ENCODE data around the gene CD180. TPM values are rescaled to one million over a fixed set of nuclear protein-coding genes. Genes with fewer than 3 reads are reported as not detected.
A peak's percentile ranks its signal among the peaks of the same experiment; 100 is the strongest.

CD180 gene
- total and polyA plus RNA-seq, 9 of the 15 experiments (the other 6 are each of a cell fraction or from before 2014, with no cell fraction given) = 0.01 to 0.07 TPM; not detected in 7

GRCh38 chr5:67142816-67143215 is 53.8 kb downstream of the CD180 start:
- Histone ChIP-seq H3K4me3 (no peak overlapping the region), H3K9me1 (ENCODE audit: control insufficient read depth, insufficient read depth, low read length) (no peaks in the 10 kb centered on the region), H3K4me1 (replicated peaks in 1 of 2; ENCODE audit: control insufficient read depth in 2 of 2, insufficient read depth in 2 of 2, low read length in 2 of 2) (peaks cover 0 to 3% of the 10 kb centered on the region in 2 experiments; a peak in 1 of 5 replicates), H2AFZ (ENCODE audit: low read depth, low read length) (no peak overlapping the region), H3K79me2 (ENCODE audit: control insufficient read depth, insufficient read depth, low read length) (no peaks in the 10 kb centered on the region), H3K4me2 (ENCODE audit: insufficient read depth, low read length) (no peak overlapping the region), H4K20me1 (replicated peaks; ENCODE audit: control insufficient read depth, insufficient read depth, low read length) (no peaks in the 10 kb centered on the region), H3K27ac (ENCODE audit: extremely low read depth, low read depth, low read length) (no peak overlapping the region), H3K27me3 (ENCODE audit: control insufficient read depth in 2 of 2, insufficient read depth in 2 of 2, low read length in 2 of 2) (no peaks in the 10 kb centered on the region), H3K9me3 (replicated peaks; ENCODE audit: control insufficient read depth, insufficient read depth, low read depth, low read length) (no peaks in the 10 kb centered on the region), H3K36me3 (ENCODE audit: control insufficient read depth, insufficient read depth, low read length) (peaks cover 31% of the 10 kb centered on the region; the same call in 2 of the 3 replicates), H3K9ac (ENCODE audit: insufficient read depth in 1 of 2, low read depth in 2 of 2, low read length in 2 of 2) (no peak overlapping the region)
- ATAC-seq (no peak), DNase-seq (ENCODE audit: extremely low read depth in 1 of 4, low spot score in 3 of 4) (no peak), FAIRE-seq (no peak)
- in situ Hi-C loops (cut with MboI) (loop anchor here (10.0 kb wide), 1 partner anchor 148 kb away; no protein-coding TSS in a partner anchor), intact Hi-C loops (cut with micrococcal nuclease) (no loop called here)
- WGBS (ENCODE audit: insufficient coverage, low coverage, missing lambda C conversion rate) = 80% methylated on average over 8 of the region's 8 CpGs
- CTCF ChIA-PET (ENCODE audit: low intra/inter-chr PET ratio) = no interaction called here
- no TSS peak for BruUV-seq (replicated peaks)
- POLR2A ChIA-PET = interaction anchor here (1.0 to 1.2 kb wide), 2 partner anchors 13 to 37 kb away, joined by 4 to 5 read pairs; no protein-coding TSS in a partner anchor
- TF ChIP-seq ZNF717 (CRISPR knock-in tag; IDR thresholded peaks at IDR 0.05) (no peak), NFIC (IDR thresholded peaks at IDR 0.05) (peak; percentile 53)

- Histone ChIP-seq H4K20me1 (replicated peaks; ENCODE audit: control insufficient read depth, insufficient read depth, low read length) (no peaks in the 10 kb centered on the region), H3K9me3 (replicated peaks; ENCODE audit: control insufficient read depth, insufficient read depth, low read depth, low read length) (no peaks in the 10 kb centered on the region), H3K79me2 (ENCODE audit: control insufficient read depth, insufficient read depth, low read length) (no peaks in the 10 kb centered on the region), H3K4me3 (no peak overlapping the region), H3K9ac (ENCODE audit: insufficient read depth in 1 of 2, low read depth in 2 of 2, low read length in 2 of 2) (no peak overlapping the region), H3K4me2 (ENCODE audit: insufficient read depth, low read length) (no peak overlapping the region), H3K36me3 (ENCODE audit: control insufficient read depth, insufficient read depth, low read length) (peaks cover 31% of the 10 kb centered on the region; the same call in 2 of the 3 replicates), H3K4me1 (replicated peaks in 1 of 2; ENCODE audit: control insufficient read depth in 2 of 2, insufficient read depth in 2 of 2, low read length in 2 of 2) (peaks cover 0 to 3% of the 10 kb centered on the region in 2 experiments; a peak in 1 of 5 replicates), H3K27ac (ENCODE audit: extremely low read depth, low read depth, low read length) (no peak overlapping the region), H3K9me1 (ENCODE audit: control insufficient read depth, insufficient read depth, low read length) (no peaks in the 10 kb centered on the region), H3K27me3 (ENCODE audit: control insufficient read depth in 2 of 2, insufficient read depth in 2 of 2, low read length in 2 of 2) (no peaks in the 10 kb centered on the region), H2AFZ (ENCODE audit: low read depth, low read length) (no peak overlapping the region)
- ChIA-PET POLR2A (no interaction called here), CTCF (ENCODE audit: low intra/inter-chr PET ratio) (no interaction called here)
- no peak for DNase-seq (ENCODE audit: extremely low read depth in 1 of 4, low spot score in 3 of 4)
- no peak for FAIRE-seq
- no TSS peak for BruUV-seq (replicated peaks)
- intact Hi-C loops (cut with micrococcal nuclease) (no loop called here), in situ Hi-C loops (cut with MboI) (loop anchor here (10.0 kb wide), 1 partner anchor 147 kb away; no protein-coding TSS in a partner anchor)
- no peak for ATAC-seq
- no peak for TF ChIP-seq BCOR (IDR thresholded peaks at IDR 0.05)
- TF ChIP-seq FUS (optimal IDR thresholded peaks at IDR 0.05; ENCODE audit: low read depth, low read length) = no peak
- no peak for TF ChIP-seq RBM39 (optimal IDR thresholded peaks at IDR 0.05; ENCODE audit: low read depth, low read length)
- no peak for TF ChIP-seq HMBOX1 (IDR thresholded peaks at IDR 0.05)
- no peak for TF ChIP-seq MCM7 (IDR thresholded peaks at IDR 0.05)
- TF ChIP-seq ATF6 (CRISPR knock-in tag; IDR thresholded peaks at IDR 0.05) = no peak
- TF ChIP-seq ZNF512 (tag; IDR thresholded peaks at IDR 0.05) = no peak
- no peak for TF ChIP-seq PCBP2 (IDR thresholded peaks at IDR 0.05; ENCODE audit: low read depth, low read length, poor library complexity, severe bottlenecking)
These were observed 55.0 kb downstream of the CD180 start for GRCh38 chr5:67141644-67142043.

Data from K562 (cell line).